GM10266 (cell line): ENCODE measurements around the gene EFTUD2.

Source experiments
- DNase-seq: peaks from one replicate; pipeline ENCODE4 v3.0.0; 2012; ENCODE audit errors: extremely low spot score
- CTCF ChIP-seq: IDR thresholded peaks from 2 replicates; pipeline ENCODE4 v1.5.1; 2012; ENCODE audit warnings: mild to moderate bottlenecking, low read depth; ENCODE audit not compliant: control insufficient read depth, insufficient read depth; ENCODE audit errors: missing control alignments

Gene EFTUD2

GRCh38 chr17:44808156-44808555, 91.1 kb downstream of the EFTUD2 start:
- DNase-seq, result no peak
- TF ChIP-seq CTCF, result no peak

DNA sequence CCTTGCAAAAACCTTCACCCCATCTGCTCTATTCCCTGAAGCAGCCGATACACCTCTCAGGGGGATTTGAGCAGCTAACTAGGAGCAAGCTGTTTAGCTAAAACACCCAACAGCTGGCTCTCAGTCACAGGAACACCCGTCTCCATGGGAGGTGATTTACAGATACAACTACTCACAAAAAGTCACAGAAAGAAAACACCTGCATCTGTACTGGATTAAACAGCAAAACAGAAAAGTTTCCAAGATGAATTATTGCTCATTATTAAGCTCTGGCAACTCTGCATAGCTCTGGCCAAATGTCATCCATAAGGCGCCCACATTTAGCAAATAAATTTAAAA, 91.5 kb downstream of the EFTUD2 start:
- no peak for DNase-seq
- no peak for TF ChIP-seq CTCF

DNA sequence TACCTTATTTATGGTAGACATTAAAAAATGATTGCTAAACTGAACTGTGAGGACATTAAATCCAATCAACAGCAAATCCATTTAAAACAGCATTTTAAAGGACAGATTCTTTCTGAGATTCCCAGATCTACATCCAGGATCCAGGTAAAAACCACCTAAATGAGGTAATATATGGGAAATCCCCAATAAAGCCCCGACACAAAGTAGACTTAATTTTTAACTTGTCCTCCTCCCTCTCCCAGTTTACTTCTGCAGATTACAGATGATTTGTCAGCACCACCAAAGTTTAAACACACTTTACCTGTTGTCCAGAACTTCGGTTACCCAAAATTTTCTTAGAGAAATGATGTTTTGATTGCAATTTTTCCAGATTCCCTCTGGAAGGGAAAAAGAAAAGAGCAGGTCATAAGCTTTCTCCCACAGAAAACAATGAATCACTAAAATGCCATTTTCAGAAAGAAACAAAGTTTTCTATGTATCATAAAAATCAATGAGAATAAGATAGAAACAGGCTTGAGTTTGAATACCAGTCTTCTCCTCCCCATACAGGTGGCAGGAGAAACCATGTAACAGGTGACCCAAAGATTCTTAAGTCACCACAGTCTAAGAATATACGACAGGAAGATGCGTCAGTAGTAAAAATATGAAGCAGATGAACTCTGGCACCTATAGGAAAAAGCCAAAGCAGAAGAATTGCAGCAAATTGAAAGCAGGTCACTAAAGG, 92.0 kb downstream of the EFTUD2 start:
- DNase-seq, result no peak
- TF ChIP-seq CTCF, result no peak

GRCh38 chr17:44804302-44805089, 94.7 kb downstream of the EFTUD2 start:
- no peak for DNase-seq

DNA sequence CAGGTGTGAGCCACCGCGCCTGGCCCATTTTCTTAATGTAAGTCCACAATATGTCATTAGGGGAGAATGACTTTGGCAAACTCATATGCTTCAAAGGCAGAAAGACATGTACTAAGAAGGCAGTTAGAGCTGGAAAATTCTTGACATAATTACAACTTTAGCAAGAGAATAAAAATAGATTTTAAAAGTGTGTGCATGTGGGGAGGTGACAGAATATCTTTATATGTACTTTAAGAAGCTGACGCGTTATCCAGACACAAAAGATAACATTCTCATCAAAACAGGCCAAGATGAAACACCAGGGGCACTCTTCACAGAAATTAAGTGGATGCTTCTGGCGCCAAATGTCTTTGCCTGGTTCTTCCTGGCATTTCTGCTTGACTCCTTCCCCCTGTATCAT, 97.4 kb downstream of the EFTUD2 start:
- no peak for DNase-seq
- no peak for TF ChIP-seq CTCF

More at GRCh38 chr17:44804302-44805089, 94.7 kb downstream of the EFTUD2 start:
- no peak for TF ChIP-seq CTCF
